Endothelial cell of umbilical vein (primary cell): ENCODE data around the gene ADAMTS17. TPM values are rescaled to one million over a fixed set of nuclear protein-coding genes. Genes with fewer than 3 reads are reported as not detected.

Source experiments
- BruUV-seq: library from RNA; stranded (reverse); fragments of 400-500 nt; replicated peaks from 2 replicates; lab custom pipeline; 2021; lab: Mats Ljungman, UMichigan
- CTCF ChIA-PET: fragments of 300-600, 350-600 bp; sonication (Branson Sonifier 250); formaldehyde crosslinking; loops from one replicate; lab custom pipeline; 2021; ENCODE audit warnings: antibody characterized with exemption, inconsistent platforms; lab: Charles Lee
- POLR2A ChIA-PET: fragments of 300-600, 350-600 bp; sonication (Branson Sonifier 250); formaldehyde crosslinking; loops from one replicate; lab custom pipeline; 2021; ENCODE audit warnings: antibody characterized with exemption, inconsistent platforms; lab: Charles Lee
- DNase-seq: peaks from one replicate; pipeline ENCODE4 v3.0.0-alpha.2; 2011; ENCODE audit warnings: low read depth, low spot score
- FAIRE-seq: peaks from 2 replicates; lab custom pipeline; 2011; peaks lifted over from hg19 to GRCh38; lab: Jason Lieb, UNC
- H2AFZ ChIP-seq: 2 replicates; pipeline ENCODE4 v1.6.0; 2012; ENCODE audit warnings: low read depth, low read length, control low read depth, inconsistent platforms
- H3K27ac ChIP-seq: 2 replicates; pipeline ENCODE4 v1.5.1; 2011; ENCODE audit warnings: low read depth, mild to moderate bottlenecking, control low read depth, low read length, moderate library complexity; ENCODE audit not compliant: insufficient read depth
- H3K27me3 ChIP-seq, 2 experiments: 2 replicates each; pipeline versions ENCODE4 v1.6.0 to v1.6.1; 2011; ENCODE audit warnings: low read length in 2 of 2, mixed read lengths in 1 of 2; ENCODE audit not compliant: control insufficient read depth in 2 of 2, insufficient read depth in 2 of 2
- H3K36me3 ChIP-seq, 2 experiments: 2 replicates in 1 of 2; 3 replicates in 1 of 2; pipeline ENCODE4 v1.5.1; 2011; ENCODE audit warnings: low read length in 2 of 2, mild to moderate bottlenecking in 1 of 2, moderate library complexity in 1 of 2; ENCODE audit not compliant: control insufficient read depth in 2 of 2, insufficient read depth in 2 of 2; ENCODE audit errors: extremely low read depth in 1 of 2
- H3K4me1 ChIP-seq: 3 replicates; pipeline ENCODE4 v1.5.1; 2011; ENCODE audit warnings: mild to moderate bottlenecking, low read length; ENCODE audit not compliant: control insufficient read depth, insufficient read depth; ENCODE audit errors: extremely low read depth
- H3K4me2 ChIP-seq: 2 replicates; pipeline ENCODE4 v1.6.1; 2011; ENCODE audit warnings: low read length, control low read depth, mixed read lengths; ENCODE audit not compliant: insufficient read depth
- H3K4me3 ChIP-seq, 3 experiments: fragments of 200-600 bp in 1 of 3; sonication (generic), shearing (Covaris generic) in 1 of 3; replicated peaks in 1 of 3; 2 replicates each; pipeline ENCODE4 v1.5.1; 2011 to 2016; ENCODE audit warnings: control low read depth in 3 of 3, low read length in 3 of 3, mild to moderate bottlenecking in 2 of 3, inconsistent platforms in 1 of 3, low read depth in 1 of 3, moderate library complexity in 1 of 3; ENCODE audit not compliant: insufficient read depth in 1 of 3
- H3K79me2 ChIP-seq: 2 replicates; pipeline ENCODE4 v1.6.0; 2012; ENCODE audit warnings: low read length, inconsistent platforms; ENCODE audit not compliant: control insufficient read depth, insufficient read depth
- H3K9ac ChIP-seq: replicated peaks from 2 replicates; pipeline ENCODE3; 2011; ENCODE audit warnings: low read length, control low read depth; ENCODE audit not compliant: insufficient read depth; ENCODE audit errors: extremely low read depth
- H3K9me1 ChIP-seq: replicated peaks from 3 replicates; pipeline ENCODE4 v1.6.0; 2011; ENCODE audit warnings: mild to moderate bottlenecking, low read length; ENCODE audit not compliant: control insufficient read depth, insufficient read depth; ENCODE audit errors: extremely low read depth
- H3K9me3 ChIP-seq: replicated peaks from 2 replicates; pipeline ENCODE4 v1.5.1; 2012; ENCODE audit warnings: low read length, inconsistent platforms; ENCODE audit not compliant: control insufficient read depth, insufficient read depth
- H4K20me1 ChIP-seq: replicated peaks from 2 replicates; pipeline ENCODE3; 2011; ENCODE audit warnings: mild to moderate bottlenecking, low read length; ENCODE audit not compliant: control insufficient read depth, insufficient read depth; ENCODE audit errors: extremely low read depth
- CTCF ChIP-seq, 2 donors: IDR thresholded peaks; 1 replicate in 1 of 2; 2 replicates in 1 of 2; pipeline ENCODE4 v1.5.1; 2011; ENCODE audit warnings: low read length in 2 of 2, mild to moderate bottlenecking in 2 of 2, moderate library complexity in 2 of 2, control low read depth in 1 of 2, inconsistent platforms in 1 of 2, low read depth in 1 of 2; ENCODE audit not compliant: insufficient read depth in 1 of 2; ENCODE audit errors: extremely low read depth in 1 of 2
- EZH2 ChIP-seq: IDR thresholded peaks from 2 replicates; pipeline ENCODE4 v1.6.1; 2012; ENCODE audit warnings: borderline replicate concordance, low read depth, mild to moderate bottlenecking, moderate library complexity, low read length, inconsistent platforms; ENCODE audit not compliant: severe bottlenecking
- FOS ChIP-seq: IDR thresholded peaks from 2 replicates; pipeline ENCODE4 v1.6.1; 2011; ENCODE audit warnings: mild to moderate bottlenecking, low read length, moderate library complexity, borderline replicate concordance; ENCODE audit not compliant: insufficient read depth
- GATA2 ChIP-seq: IDR thresholded peaks from 2 replicates; pipeline ENCODE4 v1.7.0; 2011; ENCODE audit warnings: low read depth, mild to moderate bottlenecking, moderate library complexity, mixed read lengths, low read length; ENCODE audit not compliant: insufficient read length, insufficient read depth
- JUN ChIP-seq: IDR thresholded peaks from 2 replicates; pipeline ENCODE4 v1.6.1; 2011; ENCODE audit warnings: borderline replicate concordance, low read depth; ENCODE audit not compliant: insufficient read length, insufficient read depth
- MYC ChIP-seq: IDR thresholded peaks from one replicate; pipeline ENCODE4 v1.6.1; 2011; ENCODE audit warnings: mild to moderate bottlenecking, low read depth, low read length
- POLR2A ChIP-seq: IDR thresholded peaks from 2 replicates; pipeline ENCODE4 v1.6.1; 2012; ENCODE audit warnings: low read depth, mild to moderate bottlenecking, control low read depth, low read length
- POLR2AphosphoS5 ChIP-seq: IDR thresholded peaks from 2 replicates; pipeline ENCODE4 v1.6.1; 2012; ENCODE audit warnings: low read depth, mild to moderate bottlenecking, control low read depth, low read length, moderate library complexity; ENCODE audit not compliant: insufficient read depth
- dilution Hi-C: fragments of 300-500 bp; cut with MboI; formaldehyde crosslinking; loops from one replicate; pipeline ENCODE4 v1.15.0; 2019; ENCODE audit warnings: low sequenced_read_pairs; ENCODE audit not compliant: extremely low pct_ligation_motif_present
- intact Hi-C: fragments of 100-400 bp; cut with micrococcal nuclease; formaldehyde crosslinking; loops from one replicate; pipeline ENCODE4 v1.10.0; 2022
- polyA plus RNA-seq, 4 experiments: library from polyadenylated mRNA; depleted of rRNA in 3 of 4; stranded (reverse) in 3 of 4; unstranded in 1 of 4; fragments of >200 nt; gene quantifications; 2 replicates each; pipeline versions ENCODE4 v1.2.1 to v1.2.3, GENCODE V29; 2011 to 2012; ENCODE audit warnings: missing spikeins in 1 of 4
- total RNA-seq: library from RNA; stranded (reverse); gene quantifications from 2 replicates; pipeline ENCODE4 v1.2.3, GENCODE V29; 2021
- TF ChIP-seq, protein P1 (sequence below): IDR thresholded peaks from 2 replicates; pipeline ENCODE4 v1.6.1; 2011; ENCODE audit not compliant: insufficient read depth, insufficient read length

Gene ADAMTS17
- total and polyA plus RNA-seq, 2 donors (not counting 3 experiments of a cell fraction or from before 2014, with no cell fraction given), result 0.12 TPM; not detected in 1

DNA sequence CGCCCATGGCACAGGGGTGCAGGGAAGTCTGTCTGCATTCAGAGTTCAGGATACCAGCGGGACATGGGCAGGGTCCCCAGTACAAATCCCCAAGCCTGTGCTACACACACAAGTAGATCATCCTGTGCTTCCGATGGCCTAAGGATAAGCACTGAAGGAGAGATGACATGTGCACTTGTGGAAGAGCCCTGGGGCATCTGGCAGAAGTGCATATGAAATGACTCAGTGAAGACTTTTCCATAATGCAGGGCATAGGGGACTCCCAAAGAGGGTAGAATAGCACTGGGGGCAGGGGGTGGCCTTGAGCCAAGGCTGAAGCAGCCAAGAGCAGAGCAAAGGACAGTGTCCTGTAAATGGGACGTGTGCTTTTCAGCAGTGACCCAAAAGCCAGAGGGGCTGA lies 22.9 kb downstream of the ADAMTS17 start:
- DNase-seq, result no peak
- dilution Hi-C loops, result no loop called here
- intact Hi-C loops, result no loop called here

More for the DNA sequence above, 22.9 kb downstream of the ADAMTS17 start:
- no peaks in the 10 kb centered on the region for H3K79me2 ChIP-seq
- CTCF ChIA-PET, result no interaction called here
- no peak for TF ChIP-seq GATA2
- TF ChIP-seq, protein P1, sequence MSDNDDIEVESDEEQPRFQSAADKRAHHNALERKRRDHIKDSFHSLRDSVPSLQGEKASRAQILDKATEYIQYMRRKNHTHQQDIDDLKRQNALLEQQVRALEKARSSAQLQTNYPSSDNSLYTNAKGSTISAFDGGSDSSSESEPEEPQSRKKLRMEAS, result no peak
- TF ChIP-seq EZH2, result no peak
- no peak for TF ChIP-seq POLR2A
- no peak for TF ChIP-seq FOS
- no peak for TF ChIP-seq JUN
- no peak for TF ChIP-seq CTCF (IDR thresholded peaks at IDR 0.05; ENCODE audit: extremely low read depth in 1 of 2, insufficient read depth in 1 of 2, low read depth in 1 of 2, low read length in 2 of 2)
- no peak for TF ChIP-seq POLR2AphosphoS5
- no peak for TF ChIP-seq MYC
- no peak overlapping the region for H3K4me3 ChIP-seq
- H3K27me3 ChIP-seq, result no peaks in the 10 kb centered on the region
- BruUV-seq, result no TSS peak
- H3K9me1 ChIP-seq, result no peaks in the 10 kb centered on the region
- H3K4me1 ChIP-seq, result no peaks in the 10 kb centered on the region
- POLR2A ChIA-PET, result no interaction called here
- no peak overlapping the region for H3K4me2 ChIP-seq
- no peak overlapping the region for H2AFZ ChIP-seq
- no peak for FAIRE-seq
- no peaks in the 10 kb centered on the region for H3K9me3 ChIP-seq
- no peaks in the 10 kb centered on the region for H3K36me3 ChIP-seq
- no peak overlapping the region for H3K9ac ChIP-seq
- H4K20me1 ChIP-seq, result no peaks in the 10 kb centered on the region
- H3K27ac ChIP-seq, result no peak overlapping the region
